ENCODE results near the gene REL. TPM values are rescaled to one million over a fixed set of nuclear protein-coding genes. Genes with fewer than 3 reads are reported as not detected.
A peak's percentile ranks its signal among the peaks of the same experiment; 100 is the strongest.
"Not testable (repeated sequence)": the region's sequence is repeated elsewhere in the genome, so short reads cannot be mapped to it uniquely, and the experiment has no call there.

REL gene
- total RNA-seq, 2 donors from 2014 or later: 90.9 to 96.2 TPM

GRCh38 chr2:60901296-60901695 lies 19.9 kb downstream of the REL start:
- not testable (repeated sequence) for H3K36me3 Mint-ChIP-seq (ENCODE audit: low read depth); H3K27me3 Mint-ChIP-seq; DNase-seq; H3K9me3 ChIP-seq (ENCODE audit: control insufficient read depth, low read length, poor library complexity, severe bottlenecking); ATAC-seq; H3K4me3 Mint-ChIP-seq; H3K4me1 Mint-ChIP-seq
- peak overlapping the region; percentile 59 for H3K27ac Mint-ChIP-seq

- not testable (repeated sequence) for H3K9me3 ChIP-seq (ENCODE audit: control insufficient read depth, low read length, poor library complexity, severe bottlenecking); H3K4me1 Mint-ChIP-seq; DNase-seq; H3K4me3 Mint-ChIP-seq; H3K36me3 Mint-ChIP-seq (ENCODE audit: low read depth); H3K27me3 Mint-ChIP-seq
- H3K27ac Mint-ChIP-seq: peak overlapping the region; percentile 49
- ATAC-seq: peak; percentile 22
These were observed 24.5 kb downstream of the REL start for GRCh38 chr2:60905867-60906266.

GRCh38 chr2:60906395-60906794 lies 25.0 kb downstream of the REL start:
- no peaks in the 10 kb centered on the region for H3K27me3 Mint-ChIP-seq
- peaks cover 6% of the 10 kb centered on the region for H3K36me3 Mint-ChIP-seq (ENCODE audit: low read depth)
- DNase-seq: no peak
- H3K9me3 ChIP-seq (ENCODE audit: control insufficient read depth, low read length, poor library complexity, severe bottlenecking): no peaks in the 10 kb centered on the region
- H3K4me3 Mint-ChIP-seq: peak overlapping the region; percentile 34
- H3K4me1 Mint-ChIP-seq: peaks cover 7% of the 10 kb centered on the region
- peak overlapping the region; percentile 49 for H3K27ac Mint-ChIP-seq
- peak; percentile 12 for ATAC-seq

GRCh38 chr2:60907329-60907728 lies 26.0 kb downstream of the REL start:
- H3K9me3 ChIP-seq (ENCODE audit: control insufficient read depth, low read length, poor library complexity, severe bottlenecking): no peaks in the 10 kb centered on the region
- Mint-ChIP-seq H3K36me3 (ENCODE audit: low read depth) (peaks cover 6% of the 10 kb centered on the region), H3K27ac (peak overlapping the region; percentile 4)

GRCh38 chr2:60925994-60926740 lies 44.8 kb downstream of the REL start:
- H3K9me3 ChIP-seq (ENCODE audit: control insufficient read depth, low read length, poor library complexity, severe bottlenecking): no peaks in the 10 kb centered on the region
- no peak for DNase-seq
- Mint-ChIP-seq H3K4me1 (peaks cover 10% of the 10 kb centered on the region), H3K4me3 (peak overlapping the region; percentile 50), H3K27me3 (no peaks in the 10 kb centered on the region), H3K36me3 (ENCODE audit: low read depth) (peaks cover 25% of the 10 kb centered on the region), H3K27ac (no peak overlapping the region)
- no peak for ATAC-seq

More at GRCh38 chr2:60907329-60907728, 26.0 kb downstream of the REL start:
- Mint-ChIP-seq H3K27me3 (no peaks in the 10 kb centered on the region), H3K4me3 (no peak overlapping the region), H3K4me1 (peaks cover 7% of the 10 kb centered on the region)
- ATAC-seq (no peak), DNase-seq (no peak)

GRCh38 chr2:60926741-60927552 lies 45.6 kb downstream of the REL start:
- H3K9me3 ChIP-seq (ENCODE audit: control insufficient read depth, low read length, poor library complexity, severe bottlenecking): no peaks in the 10 kb centered on the region
- no peak overlapping the region for H3K27ac Mint-ChIP-seq
- H3K4me3 Mint-ChIP-seq: no peak overlapping the region
- H3K4me1 Mint-ChIP-seq: peaks cover 9% of the 10 kb centered on the region
- DNase-seq: no peak
- peaks cover 23% of the 10 kb centered on the region for H3K36me3 Mint-ChIP-seq (ENCODE audit: low read depth)
- H3K27me3 Mint-ChIP-seq: no peaks in the 10 kb centered on the region
- peak; percentile 35 for ATAC-seq

- not testable (repeated sequence) for DNase-seq; H3K27me3 Mint-ChIP-seq; ATAC-seq; H3K27ac Mint-ChIP-seq; H3K4me3 Mint-ChIP-seq; H3K9me3 ChIP-seq (ENCODE audit: control insufficient read depth, low read length, poor library complexity, severe bottlenecking); H3K4me1 Mint-ChIP-seq; H3K36me3 Mint-ChIP-seq (ENCODE audit: low read depth)
These were observed 50.7 kb downstream of the REL start for GRCh38 chr2:60932061-60932460.

- no peak for DNase-seq
- Mint-ChIP-seq H3K4me3 (no peak overlapping the region), H3K36me3 (ENCODE audit: low read depth) (peaks cover 8% of the 10 kb centered on the region), H3K4me1 (peaks cover 6% of the 10 kb centered on the region), H3K27ac (no peak overlapping the region), H3K27me3 (no peaks in the 10 kb centered on the region)
- ATAC-seq: no peak
- H3K9me3 ChIP-seq (ENCODE audit: control insufficient read depth, low read length, poor library complexity, severe bottlenecking): no peaks in the 10 kb centered on the region
These were observed 51.6 kb downstream of the REL start for GRCh38 chr2:60932954-60933353.

- Mint-ChIP-seq H3K4me1 (peaks cover 6% of the 10 kb centered on the region), H3K4me3 (no peak overlapping the region), H3K27me3 (no peaks in the 10 kb centered on the region), H3K36me3 (ENCODE audit: low read depth) (peaks cover 9% of the 10 kb centered on the region), H3K27ac (no peak overlapping the region)
- no peak for ATAC-seq
- DNase-seq: no peak
- H3K9me3 ChIP-seq (ENCODE audit: control insufficient read depth, low read length, poor library complexity, severe bottlenecking): no peaks in the 10 kb centered on the region
These were observed 52.9 kb downstream of the REL start for GRCh38 chr2:60934165-60934722.

- peaks cover 9% of the 10 kb centered on the region for H3K4me1 Mint-ChIP-seq
- DNase-seq: no peak
- no peak overlapping the region for H3K27ac Mint-ChIP-seq
These were observed 55.4 kb downstream of the REL start for GRCh38 chr2:60936757-60937156.

GRCh38 chr2:60938301-60938700 lies 56.9 kb downstream of the REL start:
- Mint-ChIP-seq H3K27me3 (no peaks in the 10 kb centered on the region), H3K27ac (no peak overlapping the region), H3K4me3 (no peak overlapping the region), H3K36me3 (ENCODE audit: low read depth) (peaks cover 9% of the 10 kb centered on the region), H3K4me1 (peaks cover 9% of the 10 kb centered on the region)
- no peak for ATAC-seq
- no peaks in the 10 kb centered on the region for H3K9me3 ChIP-seq (ENCODE audit: control insufficient read depth, low read length, poor library complexity, severe bottlenecking)
- no peak for DNase-seq

More at GRCh38 chr2:60936757-60937156, 55.4 kb downstream of the REL start:
- no peaks in the 10 kb centered on the region for H3K9me3 ChIP-seq (ENCODE audit: control insufficient read depth, low read length, poor library complexity, severe bottlenecking)
- H3K27me3 Mint-ChIP-seq: no peaks in the 10 kb centered on the region
- H3K4me3 Mint-ChIP-seq: no peak overlapping the region
- ATAC-seq: no peak
- peaks cover 9% of the 10 kb centered on the region for H3K36me3 Mint-ChIP-seq (ENCODE audit: low read depth)

- Mint-ChIP-seq H3K27ac (no peak overlapping the region), H3K36me3 (ENCODE audit: low read depth) (peaks cover 7% of the 10 kb centered on the region), H3K4me3 (peak overlapping the region; percentile 33), H3K27me3 (no peaks in the 10 kb centered on the region), H3K4me1 (peaks cover 9% of the 10 kb centered on the region)
- H3K9me3 ChIP-seq (ENCODE audit: control insufficient read depth, low read length, poor library complexity, severe bottlenecking): no peaks in the 10 kb centered on the region
- ATAC-seq (no peak), DNase-seq (no peak)
These were observed 58.2 kb downstream of the REL start for GRCh38 chr2:60939622-60940021.

GRCh38 chr2:60945341-60945740 lies 64.0 kb downstream of the REL start:
- Mint-ChIP-seq H3K27me3 (no peaks in the 10 kb centered on the region), H3K27ac (no peak overlapping the region), H3K4me1 (no peaks in the 10 kb centered on the region), H3K36me3 (ENCODE audit: low read depth) (no peaks in the 10 kb centered on the region), H3K4me3 (no peak overlapping the region)
- ATAC-seq (no peak), DNase-seq (no peak)
- no peaks in the 10 kb centered on the region for H3K9me3 ChIP-seq (ENCODE audit: control insufficient read depth, low read length, poor library complexity, severe bottlenecking)
